Measurements from ENCODE around the gene LRIF1.
"Not testable (repeated sequence)": the region's sequence is repeated elsewhere in the genome, so short reads cannot be mapped to it uniquely, and the experiment has no call there.

Gene LRIF1

DNA sequence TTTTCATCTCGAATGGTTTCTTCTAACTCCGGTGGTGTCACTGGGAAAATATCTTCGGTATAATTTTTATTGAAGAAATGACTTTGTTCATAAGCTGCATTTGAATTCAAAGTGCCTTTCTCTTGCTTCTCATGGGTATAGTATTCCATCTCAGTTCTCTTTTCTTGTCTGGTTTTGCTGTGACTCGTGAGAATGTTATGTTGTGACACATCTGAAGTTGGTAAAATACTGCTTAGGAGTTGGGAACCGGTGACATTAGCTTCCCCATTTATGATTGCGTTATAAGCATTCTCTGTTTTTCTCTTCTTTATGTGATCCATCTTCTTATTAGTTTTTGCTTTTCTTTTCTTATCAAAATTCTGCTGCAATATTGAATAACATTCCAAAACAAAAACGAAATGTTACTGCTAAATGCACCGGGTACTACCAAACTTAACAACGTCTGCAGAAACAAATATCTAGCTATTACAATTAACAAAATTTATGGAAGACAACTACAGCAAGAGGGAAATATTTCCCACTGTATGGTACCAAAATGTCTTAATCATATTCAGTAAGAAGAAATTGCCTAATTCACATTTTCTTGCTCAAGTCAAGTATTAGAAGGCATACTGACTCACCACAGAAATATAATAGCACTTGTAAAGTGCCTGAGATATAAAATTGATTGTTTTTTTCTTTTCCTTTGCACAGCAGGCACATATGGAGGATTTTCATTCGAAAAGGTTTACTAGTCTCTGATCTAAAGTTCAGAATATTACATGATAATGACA lies 15.5 kb downstream of the LRIF1 start:
- no peak for DNase-seq

DNA sequence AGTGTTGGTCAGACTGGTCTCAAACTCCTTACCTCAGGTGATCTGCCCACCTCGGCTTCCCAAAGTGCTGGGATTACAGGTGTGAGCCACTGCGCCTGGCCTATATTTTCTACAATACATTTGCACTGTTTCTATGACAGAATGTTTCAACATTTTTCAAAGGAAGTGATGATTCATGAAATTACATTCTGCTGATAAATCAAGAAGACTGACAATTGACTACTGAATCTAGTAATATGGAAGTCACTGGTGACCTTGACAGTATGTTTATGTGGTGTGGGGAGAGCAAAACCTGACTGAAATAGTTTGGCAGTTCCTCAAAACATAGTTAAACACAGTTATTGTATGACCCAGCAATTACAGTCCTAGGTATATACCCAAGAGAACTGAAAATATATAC lies 18.1 kb downstream of the LRIF1 start:
- no peak for DNase-seq

DNA sequence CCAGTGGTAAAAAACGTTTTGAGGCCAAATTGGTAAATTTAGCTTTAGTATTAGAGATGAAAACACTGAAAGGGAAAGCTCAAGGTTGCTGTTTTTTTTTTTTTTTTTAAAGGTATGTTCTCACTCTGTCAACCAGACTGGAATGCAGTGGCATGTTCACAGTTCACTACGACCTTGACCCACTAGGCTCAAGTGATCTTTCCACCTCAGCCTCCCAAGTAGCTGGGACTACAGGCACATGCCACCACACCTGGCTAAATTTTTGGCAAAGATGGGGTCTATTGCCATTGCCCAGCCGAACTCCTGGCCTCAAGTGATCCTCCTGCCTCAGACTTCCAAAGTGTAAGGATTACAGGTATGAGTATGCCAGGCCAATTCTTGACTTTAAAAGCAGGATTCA lies 18.9 kb downstream of the LRIF1 start:
- DNase-seq: no peak

DNA sequence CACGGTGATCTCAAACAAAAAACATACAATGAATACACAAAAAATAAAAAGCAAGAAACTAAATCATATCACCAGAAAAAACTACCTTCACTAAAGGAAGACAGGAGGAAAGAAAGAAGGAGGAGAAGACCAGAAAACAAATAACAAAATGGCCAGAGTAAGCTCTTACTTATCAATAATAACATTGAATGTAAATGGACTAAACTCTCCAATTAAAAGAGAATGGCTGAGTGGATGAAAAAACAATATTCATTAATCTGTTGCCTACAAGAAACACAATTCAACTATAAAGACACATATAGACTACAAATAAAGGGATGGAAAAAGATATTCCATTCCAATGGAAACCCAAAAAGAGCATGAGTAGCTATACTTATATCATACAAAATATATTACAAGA lies 27.2 kb downstream of the LRIF1 start:
- no peak for DNase-seq

DNA sequence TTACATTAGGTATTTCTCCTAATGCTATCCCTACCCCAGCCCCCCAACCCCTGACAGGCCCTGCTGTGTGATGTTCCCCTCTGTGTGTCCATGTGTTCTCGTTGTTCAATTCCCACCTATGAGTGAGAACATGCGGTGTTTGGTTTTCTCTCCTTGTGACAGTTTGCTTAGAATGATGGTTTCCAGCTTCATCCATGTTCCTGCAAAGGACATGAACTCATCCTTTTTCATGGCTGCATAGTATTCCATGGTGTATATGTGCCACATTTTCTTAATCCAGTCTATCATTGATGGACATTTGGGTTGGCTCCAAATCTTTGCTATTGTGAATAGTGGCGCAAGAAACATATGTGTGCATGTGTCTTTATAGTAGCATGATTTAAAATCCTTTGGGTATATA lies 32.6 kb downstream of the LRIF1 start:
- DNase-seq: not testable (repeated sequence)

DNA sequence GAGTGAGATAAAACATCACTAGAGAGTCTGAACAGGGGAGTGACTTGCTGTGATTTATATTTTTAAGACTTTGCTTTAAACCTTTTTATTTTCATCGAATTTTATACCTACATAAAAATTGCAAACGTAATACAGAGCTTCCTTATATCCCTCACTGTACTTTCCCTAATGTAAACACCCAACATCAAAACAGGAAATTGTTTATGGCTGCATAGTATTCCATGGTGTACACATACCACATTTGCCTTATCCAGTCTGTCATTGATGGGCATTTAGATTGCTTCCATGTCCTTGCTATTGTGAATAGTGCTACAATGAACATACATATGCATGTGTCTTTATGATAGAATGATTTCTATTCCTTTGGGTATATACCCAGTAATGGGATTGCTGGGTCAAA lies 34.8 kb downstream of the LRIF1 start:
- no peak for DNase-seq

DNA sequence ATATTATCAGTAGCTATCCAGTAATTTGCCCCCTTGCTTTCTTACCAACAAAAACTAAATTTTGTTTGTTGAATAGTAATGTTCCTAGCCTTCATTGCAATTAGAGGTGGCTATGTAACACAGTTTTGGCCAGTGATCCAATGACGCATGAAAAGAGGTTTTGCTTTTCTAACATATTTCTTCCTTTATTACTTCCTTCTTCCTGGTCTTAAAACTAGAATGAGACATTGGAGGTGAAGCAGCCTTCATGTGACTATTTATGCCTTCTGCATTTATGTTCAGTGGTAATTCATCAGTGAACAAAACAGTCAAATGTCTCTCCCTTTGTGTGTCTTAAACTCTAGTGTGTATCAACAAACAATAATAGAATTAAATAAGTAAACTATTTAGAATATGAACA lies 35.5 kb downstream of the LRIF1 start:
- DNase-seq: no peak

DNA sequence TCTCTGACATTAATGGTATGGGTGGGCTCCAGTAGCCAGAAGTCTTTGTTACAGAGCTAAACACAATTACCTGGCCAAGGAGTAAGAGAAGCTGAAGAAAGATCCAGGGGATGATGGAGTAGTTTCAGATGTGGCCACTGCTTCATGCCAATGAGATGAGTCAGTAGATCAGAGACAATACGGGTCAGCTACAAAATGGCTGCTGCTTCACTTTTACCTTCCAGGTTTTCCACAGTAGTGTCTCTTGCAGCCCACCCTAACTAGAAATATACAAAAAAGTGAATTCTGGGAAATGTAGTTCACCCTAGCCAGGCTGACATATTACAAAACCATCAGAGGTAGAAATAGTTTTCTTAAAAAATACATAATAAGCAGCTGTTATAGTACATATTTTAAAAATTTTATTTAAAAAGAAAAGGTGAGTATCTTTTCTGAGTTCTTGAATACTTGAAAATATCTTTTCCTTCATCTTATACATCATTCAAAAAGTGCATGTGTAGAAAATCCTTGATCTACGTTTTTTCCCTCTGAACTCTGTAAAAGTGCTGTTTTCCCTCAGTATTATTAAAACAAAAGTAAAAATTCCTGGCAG lies 36.1 kb downstream of the LRIF1 start:
- DNase-seq: no peak

DNA sequence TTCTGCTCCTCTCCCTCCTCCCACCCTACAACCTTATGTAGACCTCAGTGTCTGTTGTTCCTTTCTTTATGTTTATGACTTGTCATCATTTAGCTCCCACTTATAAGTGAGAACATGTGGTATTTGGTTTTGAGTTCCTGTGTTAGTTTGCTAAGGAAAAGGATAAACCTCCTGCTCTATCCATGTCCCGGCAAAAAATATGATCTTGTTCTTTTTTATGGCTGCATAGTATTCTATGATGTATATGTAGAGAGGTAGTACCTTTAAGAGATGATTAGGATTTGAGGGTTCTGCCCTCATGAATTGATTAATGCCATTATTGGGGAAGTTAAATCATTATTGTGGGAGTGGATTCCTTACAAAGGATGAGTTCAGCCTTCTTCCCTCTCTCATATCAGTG lies 41.8 kb downstream of the LRIF1 start:
- DNase-seq: no peak

DNA sequence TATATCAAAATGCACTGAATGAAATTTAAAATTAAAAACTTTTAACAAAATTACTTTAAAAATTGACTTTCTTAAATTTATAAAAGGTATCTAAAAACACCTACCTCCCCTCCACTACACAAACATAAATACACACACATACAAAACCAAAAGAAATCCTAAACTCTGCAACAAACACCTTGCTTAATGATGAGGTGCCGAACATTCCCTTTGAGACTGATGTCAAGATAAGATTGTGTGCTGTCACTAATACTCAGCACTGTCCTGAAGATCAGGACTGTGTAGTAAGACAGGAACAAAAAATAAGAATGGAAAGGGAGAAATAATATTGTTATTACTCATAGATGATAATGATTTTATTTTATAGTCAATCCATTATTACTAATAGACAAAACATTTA lies 45.7 kb downstream of the LRIF1 start:
- DNase-seq: no peak

DNA sequence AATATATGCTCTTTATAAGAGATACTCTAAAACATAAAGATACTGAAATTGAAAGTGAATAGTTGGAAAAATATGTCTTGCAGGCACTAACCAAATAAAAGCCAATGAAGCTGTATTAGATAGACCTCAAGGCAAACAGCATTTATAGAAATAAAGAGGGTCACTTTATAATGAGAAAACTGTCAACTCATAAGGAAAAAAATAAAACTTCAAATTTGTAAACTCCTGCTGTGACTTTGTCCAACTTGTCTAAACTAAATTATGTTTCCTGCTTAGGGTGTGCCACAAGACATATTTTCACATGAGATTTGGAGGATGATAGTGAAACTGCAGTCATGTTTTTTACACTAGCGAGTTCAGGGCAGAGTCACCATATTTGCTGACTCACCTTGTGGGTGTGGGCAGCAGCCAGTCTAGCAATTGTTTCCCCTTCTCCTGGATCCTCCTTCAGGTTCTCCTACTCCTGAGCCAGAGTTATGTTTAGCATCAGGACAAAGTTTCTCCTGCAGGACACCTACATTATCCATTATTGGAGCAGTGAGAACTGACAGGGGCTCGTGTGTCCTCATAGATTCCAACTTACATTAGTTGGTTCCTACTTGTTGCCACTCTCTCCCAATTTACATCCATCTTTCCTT lies 46.9 kb downstream of the LRIF1 start:
- DNase-seq: no peak

DNA sequence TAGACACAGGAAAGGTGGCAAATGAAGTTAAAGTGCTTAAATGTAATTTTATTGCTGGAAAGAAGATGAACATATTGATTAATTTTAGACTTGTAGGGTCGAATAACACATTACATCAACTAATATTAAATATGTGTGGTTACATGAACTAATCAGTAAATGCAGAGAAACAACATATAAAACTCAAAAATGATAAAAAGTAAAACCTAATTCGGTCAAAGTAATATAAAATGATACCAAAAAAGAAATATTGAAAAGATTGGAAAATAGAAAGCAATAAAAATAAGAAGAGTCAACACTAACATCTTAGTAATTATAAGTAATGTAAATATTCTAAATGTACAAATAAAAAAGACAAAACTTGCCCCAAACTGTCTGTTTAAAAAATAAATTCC lies 47.5 kb downstream of the LRIF1 start:
- DNase-seq: no peak

DNA sequence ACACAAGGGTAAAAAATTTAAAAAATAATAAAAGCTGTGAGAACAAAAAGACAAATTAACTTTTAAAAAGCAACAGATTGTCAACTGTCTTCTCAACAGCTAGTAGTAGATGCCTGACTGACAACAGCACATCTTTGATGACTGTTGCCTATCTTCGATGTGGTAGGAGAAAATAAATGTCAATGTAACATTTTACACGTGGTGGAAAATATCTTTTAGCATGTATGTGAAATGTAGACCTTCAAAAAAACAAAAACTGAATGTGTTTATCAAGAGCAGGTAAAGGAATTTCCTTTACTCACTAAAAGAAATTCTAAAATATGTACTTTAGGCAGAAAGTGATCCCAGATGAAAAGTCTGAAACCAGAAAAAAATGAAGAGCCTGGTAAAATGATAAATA lies 47.9 kb downstream of the LRIF1 start:
- DNase-seq: no peak

DNA sequence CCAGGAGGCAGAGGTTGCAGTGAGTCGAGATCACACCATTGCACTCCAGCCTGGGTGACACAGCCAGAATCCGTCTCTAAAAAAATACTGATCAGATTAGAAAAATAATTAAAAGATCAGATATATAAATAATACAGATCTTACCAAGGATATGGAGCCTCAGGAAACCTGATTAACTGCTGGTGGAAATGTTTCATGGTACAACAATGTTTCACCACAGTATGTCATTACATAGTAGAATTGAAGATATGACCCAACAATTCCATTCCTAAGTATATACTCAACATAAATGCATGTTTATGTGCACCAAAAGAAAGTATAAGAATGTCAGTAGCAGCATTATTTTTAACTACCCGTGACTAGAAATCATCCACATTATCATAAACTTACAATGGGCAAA lies 49.0 kb downstream of the LRIF1 start:
- DNase-seq: no peak

DNA sequence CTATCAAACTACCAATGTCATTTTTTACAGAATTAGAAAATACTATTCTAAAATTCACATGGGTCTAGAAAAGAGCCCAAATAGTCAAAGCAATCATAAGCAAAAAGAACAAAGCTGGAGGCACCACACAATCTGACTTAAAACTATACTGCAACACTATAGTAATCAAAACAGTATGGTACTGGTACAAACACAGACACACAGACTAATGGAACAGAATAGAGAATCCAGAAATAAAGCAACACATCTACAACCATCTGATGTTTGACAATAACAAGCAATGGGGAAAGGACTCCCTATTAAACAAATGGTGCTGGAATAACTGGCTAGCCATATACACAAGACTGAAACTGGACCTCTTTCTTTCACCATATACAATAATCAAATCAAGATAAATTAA lies 50.9 kb downstream of the LRIF1 start:
- DNase-seq: no peak

DNA sequence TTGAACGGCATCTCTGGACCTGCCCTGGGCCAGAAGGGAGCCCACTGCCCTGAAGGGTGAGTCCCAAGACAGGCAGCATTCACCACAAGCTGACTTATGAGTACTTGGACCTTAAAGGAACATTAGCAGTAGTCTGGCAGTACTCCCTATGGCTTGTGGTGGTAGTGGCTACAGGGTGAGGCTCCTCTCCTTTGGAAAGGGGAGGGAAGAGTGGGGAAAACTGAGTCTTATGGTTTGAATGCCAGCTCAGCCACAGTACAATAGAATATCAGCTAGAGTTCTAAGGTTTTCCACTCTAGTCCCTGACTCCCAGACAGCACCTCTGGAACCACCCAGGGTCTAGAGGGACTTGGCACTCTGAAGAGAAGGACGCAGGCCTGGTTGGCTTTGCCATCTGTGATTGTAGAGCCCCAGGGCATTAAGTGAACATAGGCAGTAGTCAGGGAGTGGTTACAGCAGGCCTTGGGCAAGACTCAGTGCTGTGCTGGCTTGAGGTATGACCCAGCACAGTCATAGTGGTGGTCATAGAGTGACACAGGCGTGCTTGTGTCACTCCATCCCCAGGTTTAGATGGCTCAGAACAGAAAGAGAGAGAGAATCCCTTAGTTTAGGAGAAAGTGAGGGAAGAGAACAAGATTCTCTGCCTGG lies 59.7 kb downstream of the LRIF1 start:
- no peak for DNase-seq

DNA sequence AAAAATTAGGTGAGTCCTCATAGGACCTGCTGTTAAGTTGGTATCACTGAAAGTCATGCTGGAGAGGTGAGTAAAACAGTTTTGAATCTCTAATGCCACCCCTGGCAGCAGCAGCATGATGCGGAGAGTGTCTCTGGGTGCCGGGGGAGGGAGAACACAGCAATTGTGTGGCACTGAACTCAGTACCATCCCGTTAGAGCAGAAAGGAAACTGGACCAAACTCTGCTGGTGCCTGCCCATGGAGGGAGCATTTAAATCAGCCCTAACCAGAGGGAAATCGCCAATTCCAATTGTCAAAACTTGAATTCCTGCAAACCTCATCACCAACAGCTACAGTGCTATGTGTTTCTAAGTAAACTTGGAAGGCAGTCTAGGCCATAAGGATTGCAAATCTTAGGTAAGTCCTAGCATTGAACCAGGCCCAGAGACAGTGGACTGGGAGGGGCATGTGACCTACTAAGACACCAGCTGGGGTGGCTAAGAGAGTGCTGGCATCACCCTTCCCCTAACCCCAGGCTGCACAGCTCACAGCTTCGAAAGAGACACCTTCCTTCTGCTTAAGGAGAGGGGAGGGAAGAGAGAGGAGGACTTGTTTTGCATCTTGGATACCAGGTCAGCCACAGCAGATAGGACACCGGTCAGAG lies 60.8 kb downstream of the LRIF1 start:
- no peak for DNase-seq

DNA sequence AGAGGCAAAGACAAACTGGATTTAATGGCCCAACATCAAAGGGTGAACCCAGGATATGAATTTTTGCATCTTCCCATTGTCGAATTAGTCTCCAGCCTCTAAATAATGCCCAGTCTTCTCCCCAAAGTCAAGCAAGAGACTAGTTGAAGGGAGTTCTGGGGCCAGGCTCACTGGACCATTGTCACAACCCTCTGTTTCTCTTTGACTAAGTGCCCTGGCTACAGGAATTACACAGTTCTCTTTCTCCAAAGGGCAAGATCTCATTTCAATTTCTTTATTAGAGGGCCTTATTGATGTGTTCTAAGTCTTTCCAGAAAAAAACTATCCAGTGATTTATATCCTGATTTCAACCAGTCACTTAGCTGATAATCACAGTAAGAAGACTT lies 64.3 kb downstream of the LRIF1 start:
- DNase-seq: no peak

DNA sequence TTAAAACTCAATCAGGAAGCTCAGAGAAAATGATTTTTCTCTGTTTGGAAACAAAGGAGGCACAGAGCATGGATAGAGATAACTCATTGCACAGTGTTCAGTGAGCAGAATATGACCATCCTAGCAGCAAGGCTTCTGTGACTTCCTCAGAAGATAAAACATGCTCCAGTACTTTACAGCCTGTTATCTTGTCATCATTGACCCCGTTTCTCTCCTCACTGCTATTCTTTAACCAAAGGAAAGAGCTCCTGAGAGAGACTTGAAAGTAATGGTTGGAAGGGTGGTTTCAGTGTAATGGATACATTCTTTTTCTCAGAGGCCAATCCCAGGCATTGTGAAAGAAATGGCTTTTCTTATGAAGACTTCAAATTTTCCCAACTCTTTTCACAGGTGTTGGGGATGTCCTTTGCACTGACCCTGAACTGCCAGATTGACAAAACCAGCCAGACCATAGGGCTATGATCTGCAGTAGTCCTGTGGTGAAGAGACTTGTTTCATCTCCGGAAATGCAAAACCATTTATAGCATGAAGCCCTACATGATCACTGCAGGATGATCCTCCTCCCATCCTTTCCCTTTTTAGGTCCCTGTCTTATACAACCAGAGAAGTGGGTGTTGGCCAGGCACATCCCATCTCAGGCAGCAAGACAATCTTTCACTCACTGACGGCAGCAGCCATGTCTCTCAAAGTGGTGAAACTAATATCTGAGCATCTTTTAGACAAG lies 64.8 kb downstream of the LRIF1 start:
- no peak for DNase-seq

DNA sequence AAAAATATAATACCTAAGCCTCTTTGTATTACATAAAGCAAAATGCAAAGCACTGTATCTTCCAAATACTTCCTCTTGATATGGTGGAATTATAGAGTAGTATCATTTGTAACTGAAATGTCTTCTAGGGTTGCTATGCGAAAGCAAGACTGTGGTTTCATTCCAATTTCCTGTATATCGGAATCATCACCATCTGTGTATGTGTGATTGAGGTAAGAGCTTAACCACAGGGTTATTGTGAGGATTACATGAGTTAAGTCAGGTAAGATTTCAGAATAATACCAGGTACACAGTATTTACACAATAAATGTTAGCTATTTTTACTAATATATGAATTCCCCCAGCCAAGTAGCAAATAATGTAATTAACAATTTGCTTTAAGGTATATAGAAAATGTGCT lies 66.0 kb downstream of the LRIF1 start:
- no peak for DNase-seq
